IMR-90 (cell line): ENCODE data around the gene KAT2B. TPM values are rescaled to one million over a fixed set of nuclear protein-coding genes. Genes with fewer than 3 reads are reported as not detected.

Source experiments
- ATAC-seq: fragments of 200-7000 bp; cut with Tn5 transposase; 2 replicates; pipeline ENCODE4 v1.9.1; 2020; ENCODE audit warnings: low read depth, mild to moderate bottlenecking, moderate library complexity
- BruUV-seq: library from RNA; stranded (reverse); fragments of 400-500 nt; replicated peaks from 2 replicates; lab custom pipeline; 2021; lab: Mats Ljungman, UMichigan
- CTCF ChIA-PET: fragments of 300-600 bp; formaldehyde crosslinking; extraction: SDS; loops from one replicate; lab custom pipeline; 2021; ENCODE audit warnings: antibody characterized with exemption; lab: Yijun Ruan, JAX
- POLR2A ChIA-PET: fragments of 300-600 bp; sonication (Branson Sonifier 250); formaldehyde crosslinking; loops from one replicate; lab custom pipeline; 2022; ENCODE audit warnings: antibody characterized with exemption; ENCODE audit not compliant: unreplicated experiment; lab: Charles Lee
- DNase-seq: peaks from one replicate; pipeline ENCODE4 v3.0.0; 2013
- H2AFZ ChIP-seq: replicated peaks from 2 replicates; pipeline ENCODE3; 2013; ENCODE audit warnings: low read length, mild to moderate bottlenecking; ENCODE audit not compliant: poor library complexity
- H2AK5ac ChIP-seq: 2 replicates; pipeline ENCODE4 v1.6.1; 2013; ENCODE audit warnings: low read depth, low read length, inconsistent platforms
- H2AK9ac ChIP-seq: replicated peaks from 2 replicates; pipeline ENCODE3; 2013; ENCODE audit warnings: mild to moderate bottlenecking, low read depth, low read length, moderate library complexity; ENCODE audit not compliant: poor library complexity
- H2BK120ac ChIP-seq: 2 replicates; pipeline ENCODE4 v1.6.1; 2013; ENCODE audit warnings: low read depth, low read length, inconsistent platforms
- H2BK15ac ChIP-seq: 3 replicates; pipeline ENCODE4 v1.6.1; 2013; ENCODE audit warnings: low read depth, low read length, inconsistent platforms
- H2BK20ac ChIP-seq: 2 replicates; pipeline ENCODE4 v1.6.1; 2013; ENCODE audit warnings: low read depth, mild to moderate bottlenecking, inconsistent platforms, low read length, moderate library complexity
- H2BK5ac ChIP-seq: 2 replicates; pipeline ENCODE4 v1.6.1; 2013; ENCODE audit warnings: mild to moderate bottlenecking, low read depth, low read length, inconsistent platforms; ENCODE audit not compliant: poor library complexity, severe bottlenecking
- H3K14ac ChIP-seq: replicated peaks from 2 replicates; pipeline ENCODE4 v1.6.1; 2013; ENCODE audit warnings: low read depth, low read length, inconsistent platforms
- H3K18ac ChIP-seq: 2 replicates; pipeline ENCODE4 v1.6.1; 2013; ENCODE audit warnings: low read depth, low read length, control low read depth
- H3K23ac ChIP-seq: 2 replicates; pipeline ENCODE4 v1.6.1; 2013; ENCODE audit warnings: low read depth, low read length, inconsistent platforms
- H3K27ac ChIP-seq: 2 replicates; pipeline ENCODE4 v1.5.1; 2013; ENCODE audit warnings: mild to moderate bottlenecking, control low read depth, low read length; ENCODE audit not compliant: insufficient read depth
- H3K27me3 ChIP-seq: 2 replicates; pipeline ENCODE4 v1.6.1; 2013; ENCODE audit warnings: low read length; ENCODE audit not compliant: control insufficient read depth, insufficient read depth
- H3K36me3 ChIP-seq: 2 replicates; pipeline ENCODE4 v1.6.1; 2013; ENCODE audit warnings: low read length, mixed read lengths; ENCODE audit not compliant: control insufficient read depth, insufficient read depth
- H3K4ac ChIP-seq: 2 replicates; pipeline ENCODE4 v1.6.1; 2013; ENCODE audit warnings: low read depth, low read length, inconsistent platforms
- H3K4me1 ChIP-seq: 2 replicates; pipeline ENCODE4 v1.6.1; 2013; ENCODE audit warnings: low read length, mixed read lengths; ENCODE audit not compliant: control insufficient read depth, insufficient read depth
- H3K4me2 ChIP-seq: 2 replicates; pipeline ENCODE4 v1.6.1; 2013; ENCODE audit warnings: low read depth, mild to moderate bottlenecking, control low read depth, low read length, moderate library complexity
- H3K4me3 ChIP-seq: 2 replicates; pipeline ENCODE4 v1.5.1; 2013; ENCODE audit warnings: low read depth, mild to moderate bottlenecking, control low read depth, low read length, moderate library complexity; ENCODE audit not compliant: insufficient read depth
- H3K56ac ChIP-seq: 2 replicates; pipeline ENCODE4 v1.6.1; 2013; ENCODE audit warnings: low read length, inconsistent platforms; ENCODE audit not compliant: insufficient read depth; ENCODE audit errors: extremely low read depth
- H3K79me1 ChIP-seq, 2 experiments: 2 replicates each; pipeline ENCODE4 v1.6.1; 2013; ENCODE audit warnings: low read length in 2 of 2, inconsistent platforms in 1 of 2, low read depth in 1 of 2
- H3K9ac ChIP-seq: 2 replicates; pipeline ENCODE4 v1.6.1; 2013; ENCODE audit warnings: low read depth, low read length, control low read depth
- H3K9me1 ChIP-seq: 2 replicates; pipeline ENCODE4 v1.6.1; 2013; ENCODE audit warnings: low read length, inconsistent platforms; ENCODE audit not compliant: insufficient read depth
- H3K9me3 ChIP-seq: 2 replicates; pipeline ENCODE4 v1.6.1; 2013; ENCODE audit warnings: low read length; ENCODE audit not compliant: control insufficient read depth, insufficient read depth
- H4K20me1 ChIP-seq: 2 replicates; pipeline ENCODE4 v1.6.1; 2013; ENCODE audit warnings: low read length, inconsistent platforms; ENCODE audit not compliant: insufficient read depth
- H4K5ac ChIP-seq: 2 replicates; pipeline ENCODE4 v1.6.1; 2013; ENCODE audit warnings: mild to moderate bottlenecking, low read depth, low read length, control low read depth
- H4K8ac ChIP-seq, 2 experiments: 2 replicates each; pipeline ENCODE4 v1.6.1; 2013; ENCODE audit warnings: low read depth in 2 of 2, low read length in 2 of 2, control low read depth in 1 of 2, inconsistent platforms in 1 of 2
- H4K91ac ChIP-seq: 2 replicates; pipeline ENCODE4 v1.6.1; 2013; ENCODE audit warnings: low read depth, low read length, inconsistent platforms; ENCODE audit not compliant: insufficient read depth
- CEBPB ChIP-seq: IDR thresholded peaks from 2 replicates; pipeline ENCODE4 v1.6.1; 2012; ENCODE audit warnings: low read depth, low read length, improper control_type of control experiment
- MAFK ChIP-seq: IDR thresholded peaks from 2 replicates; pipeline ENCODE4 v1.6.1; 2012; ENCODE audit warnings: low read depth, low read length, improper control_type of control experiment
- MAZ ChIP-seq: IDR thresholded peaks from 2 replicates; pipeline ENCODE4 v1.6.1; 2012; ENCODE audit warnings: low read depth, mild to moderate bottlenecking, low read length, improper control_type of control experiment, moderate library complexity, borderline replicate concordance
- NFE2L2 ChIP-seq: fragments of 150-350 bp; IDR thresholded peaks from 2 replicates; pipeline ENCODE4 v1.6.1; 2016; ENCODE audit warnings: low read depth, mild to moderate bottlenecking, low read length
- POLR2A ChIP-seq: IDR thresholded peaks from 2 replicates; pipeline ENCODE4 v1.6.1; 2012; ENCODE audit warnings: mild to moderate bottlenecking, low read depth, low read length
- RAD21 ChIP-seq: IDR thresholded peaks from 2 replicates; pipeline ENCODE4 v1.6.1; 2012; ENCODE audit warnings: low read length, improper control_type of control experiment
- RCOR1 ChIP-seq: IDR thresholded peaks from 2 replicates; pipeline ENCODE4 v1.6.1; 2012; ENCODE audit warnings: mild to moderate bottlenecking, low read length, improper control_type of control experiment; ENCODE audit not compliant: insufficient replicate concordance
- RFX5 ChIP-seq: IDR thresholded peaks from 2 replicates; pipeline ENCODE4 v1.8.0; 2012; ENCODE audit warnings: low read depth, mild to moderate bottlenecking, low read length, moderate library complexity
- SMC3 ChIP-seq: fragments of 150-350 bp; IDR thresholded peaks from 2 replicates; pipeline ENCODE4 v1.6.1; 2016; ENCODE audit warnings: low read depth, mild to moderate bottlenecking, antibody characterized with exemption, low read length, moderate library complexity
- USF2 ChIP-seq: fragments of 150-350 bp; IDR thresholded peaks from 2 replicates; pipeline ENCODE4 v1.6.1; 2017; ENCODE audit warnings: mild to moderate bottlenecking, antibody characterized with exemption, low read length, low read depth
- WGBS, 2 experiments: methylation state at CpG; one replicate each; pipeline versions ENCODE4 v1.1.5 to v1.1.7; 2013; ENCODE audit warnings: missing lambda C conversion rate in 2 of 2; ENCODE audit not compliant: insufficient read length in 1 of 2; ENCODE audit errors: extremely low coverage in 2 of 2; 5-methylcytosine and 5-hydroxymethylcytosine counted together
- dilution Hi-C: fragments of 300-500 bp; cut with HindIII; formaldehyde crosslinking; loops from one replicate; pipeline ENCODE4 v1.14.3; 2018; ENCODE audit warnings: low sequenced_read_pairs; ENCODE audit not compliant: unreplicated experiment
- in situ Hi-C: fragments of 300-500 bp; cut with MboI; formaldehyde crosslinking; loops from 3 replicates; pipeline ENCODE4 v1.14.3; 2019; ENCODE audit warnings: low sequenced_read_pairs, inconsistent platforms, mixed read lengths
- intact Hi-C: fragments of 100-400 bp; cut with micrococcal nuclease; formaldehyde crosslinking; loops from 2 replicates; pipeline ENCODE4 v1.10.0; 2022
- polyA plus RNA-seq, 3 experiments: library from polyadenylated mRNA; depleted of rRNA; stranded (reverse); fragments of >200 nt; gene quantifications; 2 replicates each; pipeline ENCODE4 v1.2.3, GENCODE V29; 2012; ENCODE audit warnings: low replicate concordance in 1 of 3
- total RNA-seq: library from RNA; depleted of rRNA; stranded (reverse); fragments of >200 nt; gene quantifications from 2 replicates; pipeline ENCODE4 v1.2.3, GENCODE V29; 2012
- TF ChIP-seq, protein P1 (sequence below): conservative IDR thresholded peaks from 2 replicates; pipeline ENCODE4 v1.5.1; 2012; ENCODE audit warnings: mild to moderate bottlenecking, low read depth, low read length, improper control_type of control experiment

Gene KAT2B
- total and polyA plus RNA-seq, 2 of the 4 experiments (the other 2 are of a cell fraction), result 2.0 to 2.2 TPM

- Histone ChIP-seq H3K56ac (no peak overlapping the region), H3K9me3 (no peaks in the 10 kb centered on the region), H2AK9ac (no peak overlapping the region), H2BK20ac (no peak overlapping the region), H3K4me2 (no peak overlapping the region), H4K91ac (no peak overlapping the region), H3K4me3 (no peak overlapping the region), H4K8ac (no peak overlapping the region), H2AFZ (no peak overlapping the region), H2BK15ac (no peak overlapping the region), H3K9me1 (peaks cover 4% of the 10 kb centered on the region), H3K79me1 (peaks cover 0 to 5% of the 10 kb centered on the region in 2 experiments; a peak in 2 of 4 replicates), H3K9ac (no peak overlapping the region), H3K27ac (no peak overlapping the region), H4K20me1 (no peaks in the 10 kb centered on the region), H2AK5ac (no peak overlapping the region), H3K4me1 (peaks cover 14% of the 10 kb centered on the region; the same call in 1 of the 2 replicates), H3K14ac (no peak overlapping the region), H4K5ac (no peak overlapping the region), H3K36me3 (no peaks in the 10 kb centered on the region), H2BK120ac (no peak overlapping the region), H3K23ac (no peak overlapping the region), H3K27me3 (no peaks in the 10 kb centered on the region), H3K18ac (no peak overlapping the region), H3K4ac (no peak overlapping the region), H2BK5ac (no peak overlapping the region)
- dilution Hi-C loops (no loop called here), in situ Hi-C loops (no loop called here), intact Hi-C loops (no loop called here)
- no peak for TF ChIP-seq RFX5
- TF ChIP-seq, protein P1, sequence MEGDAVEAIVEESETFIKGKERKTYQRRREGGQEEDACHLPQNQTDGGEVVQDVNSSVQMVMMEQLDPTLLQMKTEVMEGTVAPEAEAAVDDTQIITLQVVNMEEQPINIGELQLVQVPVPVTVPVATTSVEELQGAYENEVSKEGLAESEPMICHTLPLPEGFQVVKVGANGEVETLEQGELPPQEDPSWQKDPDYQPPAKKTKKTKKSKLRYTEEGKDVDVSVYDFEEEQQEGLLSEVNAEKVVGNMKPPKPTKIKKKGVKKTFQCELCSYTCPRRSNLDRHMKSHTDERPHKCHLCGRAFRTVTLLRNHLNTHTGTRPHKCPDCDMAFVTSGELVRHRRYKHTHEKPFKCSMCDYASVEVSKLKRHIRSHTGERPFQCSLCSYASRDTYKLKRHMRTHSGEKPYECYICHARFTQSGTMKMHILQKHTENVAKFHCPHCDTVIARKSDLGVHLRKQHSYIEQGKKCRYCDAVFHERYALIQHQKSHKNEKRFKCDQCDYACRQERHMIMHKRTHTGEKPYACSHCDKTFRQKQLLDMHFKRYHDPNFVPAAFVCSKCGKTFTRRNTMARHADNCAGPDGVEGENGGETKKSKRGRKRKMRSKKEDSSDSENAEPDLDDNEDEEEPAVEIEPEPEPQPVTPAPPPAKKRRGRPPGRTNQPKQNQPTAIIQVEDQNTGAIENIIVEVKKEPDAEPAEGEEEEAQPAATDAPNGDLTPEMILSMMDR, result no peak
- TF ChIP-seq USF2, result no peak
- TF ChIP-seq MAFK, result no peak
- no peak for TF ChIP-seq CEBPB
- no peak for TF ChIP-seq NFE2L2
- TF ChIP-seq MAZ, result no peak
- TF ChIP-seq SMC3, result no peak
- TF ChIP-seq RCOR1, result no peak
- no peak for TF ChIP-seq POLR2A
- no peak for TF ChIP-seq RAD21
- BruUV-seq, result no TSS peak
- DNase-seq (no peak), ATAC-seq (no peak)
- POLR2A ChIA-PET, result no interaction called here
- CTCF ChIA-PET, result interaction anchor here (0.6 kb wide), 1 partner anchor 67 kb away, joined by 4 read pairs; no protein-coding TSS in a partner anchor
- WGBS, 2 experiments, result no CpG with 5 or more reads among the region's 2 CpGs
These were observed 17.4 kb downstream of the KAT2B start for GRCh38 chr3:20057612-20058180.
